Skeletal muscle cell (primary cell): ENCODE data around the gene ETF1.

ENCODE experiments used
- DNase-seq: peaks from one replicate; pipeline ENCODE4 v3.0.0-alpha.2; 2010; ENCODE audit warnings: low read depth
- H3K4me3 ChIP-seq: 2 replicates; pipeline ENCODE4 v1.5.1; 2011; ENCODE audit warnings: low read depth, mild to moderate bottlenecking, control low read depth, low read length, moderate library complexity

The ETF1 gene

GRCh38 chr5:138565100-138565821 lies 22.2 kb upstream of the ETF1 start:
- DNase-seq: no peak
- H3K4me3 ChIP-seq: no peak overlapping the region

GRCh38 chr5:138564242-138564641 lies 21.2 kb upstream of the ETF1 start:
- H3K4me3 ChIP-seq: no peak overlapping the region
- DNase-seq: no peak

DNA sequence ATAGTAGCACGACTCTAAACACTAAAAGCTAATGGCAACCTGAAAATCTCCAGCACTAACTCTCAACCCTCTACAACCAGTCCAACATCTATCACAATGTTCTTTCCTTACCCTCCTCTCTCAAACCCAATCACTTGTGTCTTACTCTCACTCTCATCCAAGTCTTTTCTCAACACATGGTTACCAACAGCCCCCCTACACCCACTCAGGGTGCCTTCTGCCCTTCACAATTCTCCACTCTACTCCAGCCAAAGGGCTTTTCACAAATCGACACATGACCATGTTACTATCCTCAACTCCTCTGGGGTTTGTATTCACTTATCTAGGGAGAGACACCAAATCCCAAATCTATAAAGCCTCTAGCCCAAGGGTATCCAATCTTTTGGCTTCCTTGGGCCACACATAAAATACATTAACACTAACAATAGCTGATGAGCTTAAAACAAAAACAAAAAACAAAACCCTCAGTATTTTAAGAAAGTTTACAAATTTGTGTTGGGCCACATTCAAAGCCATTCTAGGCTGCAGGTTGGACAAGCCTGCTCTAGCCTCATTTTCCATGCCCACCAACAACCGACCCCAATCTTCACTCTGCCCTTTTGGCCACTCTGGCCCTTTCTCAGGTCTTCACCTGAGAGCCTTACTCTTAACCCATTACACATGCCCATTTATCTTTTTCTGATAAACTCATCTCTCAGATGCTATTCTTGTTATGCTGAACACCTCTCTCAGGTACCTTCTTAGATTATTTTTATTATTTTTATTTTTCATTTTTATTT lies 20.5 kb upstream of the ETF1 start:
- DNase-seq: no peak
- no peak overlapping the region for H3K4me3 ChIP-seq

- H3K4me3 ChIP-seq: no peak overlapping the region
- DNase-seq: no peak
These were observed 17.9 kb upstream of the ETF1 start for GRCh38 chr5:138560971-138561370.

GRCh38 chr5:138559937-138560336 lies 16.9 kb upstream of the ETF1 start:
- no peak for DNase-seq

GRCh38 chr5:138557677-138558076 lies 14.6 kb upstream of the ETF1 start:
- no peak for DNase-seq
- no peak overlapping the region for H3K4me3 ChIP-seq

More at GRCh38 chr5:138559937-138560336, 16.9 kb upstream of the ETF1 start:
- no peak overlapping the region for H3K4me3 ChIP-seq

DNA sequence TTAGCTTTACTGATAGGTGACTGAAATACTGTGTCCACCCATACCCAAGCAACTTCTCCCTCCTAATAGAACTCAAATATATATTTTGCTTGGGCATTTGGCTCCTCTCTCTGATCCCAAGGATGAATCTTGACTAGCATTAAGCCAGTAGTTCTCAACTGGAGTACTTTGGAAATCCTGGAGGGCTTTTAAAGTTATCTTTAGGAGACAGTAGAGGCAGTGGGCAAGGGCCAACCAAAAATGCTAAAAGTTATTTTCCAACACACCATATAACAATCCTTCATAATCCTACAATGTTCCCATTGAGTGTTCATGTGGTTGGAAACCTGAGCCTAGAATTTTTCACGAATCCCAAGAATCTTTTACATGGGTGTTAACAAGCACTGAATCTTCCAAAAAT lies 11.1 kb upstream of the ETF1 start:
- H3K4me3 ChIP-seq: no peak overlapping the region
- no peak for DNase-seq

- DNase-seq: no peak
- H3K4me3 ChIP-seq: no peak overlapping the region
These were observed 10.5 kb upstream of the ETF1 start for GRCh38 chr5:138553437-138554095.

GRCh38 chr5:138552657-138553056 lies 9.6 kb upstream of the ETF1 start:
- H3K4me3 ChIP-seq: no peak overlapping the region
- DNase-seq: no peak

DNA sequence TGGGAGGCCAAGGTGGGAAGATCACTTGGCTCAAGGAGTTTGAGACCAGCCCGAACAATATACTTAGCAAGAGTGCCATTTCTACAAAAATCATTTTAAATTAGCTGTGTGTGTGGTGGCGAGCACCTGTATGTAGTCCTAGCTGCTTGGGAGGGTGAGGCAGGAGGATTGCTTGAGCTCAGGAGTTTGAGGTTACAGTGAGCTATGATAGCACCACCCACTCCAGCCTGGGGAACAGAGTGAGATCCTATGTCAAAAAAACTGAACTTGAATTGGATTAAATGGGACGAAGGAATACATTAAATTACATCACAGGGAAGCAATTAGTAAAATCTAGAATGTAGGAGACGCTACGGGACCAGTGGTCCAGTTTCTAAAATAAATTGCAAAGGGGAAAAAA lies 6.4 kb upstream of the ETF1 start:
- no peak overlapping the region for H3K4me3 ChIP-seq
- DNase-seq: no peak

- DNase-seq: no peak
- H3K4me3 ChIP-seq: no peak overlapping the region
These were observed 3.0 kb upstream of the ETF1 start for GRCh38 chr5:138545919-138546562.

DNA sequence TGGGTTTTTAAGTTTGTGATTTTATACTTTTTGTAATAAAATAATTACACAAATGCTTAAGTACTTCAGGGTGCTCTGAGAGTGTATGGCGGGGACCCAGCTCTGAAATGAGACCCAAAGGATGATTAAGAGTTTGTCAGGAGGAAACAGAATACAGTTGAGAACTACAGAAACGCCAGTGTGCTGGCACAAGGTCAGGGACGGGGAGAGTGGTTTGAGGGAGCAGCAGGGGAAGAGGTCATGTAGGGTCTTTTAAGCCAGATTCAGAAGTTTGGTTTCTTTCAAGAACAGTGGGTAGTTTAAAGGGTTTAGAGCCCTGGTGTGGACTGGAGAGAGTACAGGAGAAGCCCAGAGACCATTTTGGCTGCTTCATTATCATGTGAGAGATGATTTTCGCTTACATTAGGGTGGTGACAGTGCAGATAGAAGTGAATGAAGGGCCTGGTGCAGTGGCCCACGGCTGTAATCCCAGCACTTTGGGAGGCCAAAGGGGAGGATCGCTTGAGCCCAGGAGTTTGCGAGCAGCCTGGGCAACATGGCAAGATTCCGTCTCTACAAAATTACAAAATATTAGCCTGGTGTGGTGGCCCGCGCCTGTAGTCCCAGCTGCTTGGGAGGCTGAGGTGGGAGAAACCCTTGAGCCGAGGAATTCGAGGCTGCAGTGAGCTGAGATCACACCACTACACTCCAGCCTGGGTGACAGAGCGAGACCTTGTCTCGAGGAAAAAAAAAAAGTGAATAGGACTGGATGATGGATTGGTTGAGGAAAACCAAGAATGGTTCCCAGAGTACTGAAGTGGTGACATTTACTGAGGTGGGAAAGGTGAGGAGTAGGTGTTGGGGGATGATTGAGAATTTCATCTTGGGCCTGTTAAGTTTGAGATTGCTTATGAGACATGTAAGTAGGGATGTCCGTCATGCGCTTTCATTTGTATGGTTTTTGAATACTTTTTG lies 1.4 kb upstream of the ETF1 start:
- peak overlapping the region; percentile 69 for H3K4me3 ChIP-seq
- DNase-seq: no peak

GRCh38 chr5:138543730-138544104 lies 681 bp upstream of the ETF1 start:
- no peak for DNase-seq
- peak overlapping the region; percentile 69 for H3K4me3 ChIP-seq

GRCh38 chr5:138542180-138542955 lies 668 bp downstream of the ETF1 start:
- no peak for DNase-seq
- H3K4me3 ChIP-seq: peak overlapping the region; percentile 98

DNA sequence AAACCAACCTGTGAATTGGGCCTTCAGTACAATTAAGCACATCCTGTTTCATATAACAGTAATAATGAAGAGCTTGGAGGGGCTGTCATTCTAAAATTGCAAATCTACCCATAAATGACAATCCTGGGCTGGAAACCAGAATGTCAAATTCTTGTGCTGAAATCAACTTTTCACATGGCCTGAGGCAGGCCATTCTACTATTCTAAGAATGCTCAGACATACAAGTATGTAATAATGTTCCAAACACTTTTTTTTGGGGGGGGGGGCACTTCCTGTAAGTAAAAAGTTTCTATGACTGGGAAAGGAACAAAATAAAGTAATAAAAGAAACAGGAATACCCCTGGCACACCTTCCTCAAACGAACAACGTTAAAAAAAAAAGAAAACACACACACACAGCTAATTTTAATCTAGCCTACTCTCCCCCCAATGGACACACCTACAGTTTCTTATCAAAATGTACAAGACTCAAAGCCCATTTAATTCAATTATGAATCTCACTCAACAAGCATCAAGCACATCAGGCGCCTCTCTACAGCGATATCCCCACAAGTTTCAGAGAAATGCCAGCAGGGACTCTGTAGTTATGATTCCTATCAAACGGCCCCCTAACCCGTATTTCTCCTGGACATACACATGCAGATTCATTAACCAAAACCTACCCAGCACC lies 1.4 kb downstream of the ETF1 start:
- peak overlapping the region; percentile 98 for H3K4me3 ChIP-seq
- DNase-seq: no peak

DNA sequence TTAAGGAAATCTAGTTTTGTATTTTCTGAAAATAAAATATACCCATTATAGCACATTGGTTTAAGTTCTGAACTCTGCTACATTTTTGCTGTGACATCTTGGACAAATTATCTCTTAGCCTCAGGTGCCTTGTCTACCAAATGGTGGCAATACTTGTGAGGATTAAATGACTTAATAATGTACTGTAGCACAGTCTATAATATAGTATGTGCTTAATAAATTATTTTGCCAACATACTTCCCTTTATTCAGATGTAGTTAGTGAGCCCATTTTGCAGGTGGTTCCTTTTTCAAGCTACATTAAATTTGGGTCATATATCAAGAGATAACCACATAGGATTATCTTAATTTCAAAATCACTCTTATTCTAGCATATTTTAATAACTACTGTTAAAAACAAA lies 3.2 kb downstream of the ETF1 start:
- no peak for DNase-seq
- no peak overlapping the region for H3K4me3 ChIP-seq

GRCh38 chr5:138538943-138539627 lies 4.0 kb downstream of the ETF1 start:
- DNase-seq: no peak
- H3K4me3 ChIP-seq: no peak overlapping the region
